GM21360 (cell line): ENCODE measurements around the gene MAMDC2.

Experiments
- ATAC-seq: cut with Tn5 transposase; IDR thresholded peaks from one replicate; pipeline ENCODE4 v1.9.1; 2021; ENCODE audit warnings: mild to moderate bottlenecking, moderate library complexity; ENCODE audit not compliant: unreplicated experiment

Gene MAMDC2

DNA sequence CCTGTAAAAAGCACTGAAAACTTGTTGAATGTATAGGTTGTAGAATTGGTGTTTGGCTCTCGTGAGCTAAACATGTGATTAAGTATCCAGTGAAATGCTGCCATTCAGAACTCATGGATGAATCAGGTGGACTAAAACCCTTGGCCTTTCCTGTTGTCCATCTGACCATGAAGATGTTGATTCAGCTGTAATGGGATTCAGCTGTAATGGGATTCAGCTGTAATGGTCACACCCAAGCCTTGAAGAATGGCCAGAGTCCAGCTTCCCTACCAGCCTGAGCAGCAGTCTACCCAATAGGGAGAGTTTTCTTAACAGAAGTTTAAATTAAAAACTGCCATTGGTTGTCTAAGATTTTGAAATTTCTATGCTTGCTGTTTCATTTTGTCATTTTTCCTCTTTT lies 18.1 kb downstream of the MAMDC2 start:
- ATAC-seq, result no peak

DNA sequence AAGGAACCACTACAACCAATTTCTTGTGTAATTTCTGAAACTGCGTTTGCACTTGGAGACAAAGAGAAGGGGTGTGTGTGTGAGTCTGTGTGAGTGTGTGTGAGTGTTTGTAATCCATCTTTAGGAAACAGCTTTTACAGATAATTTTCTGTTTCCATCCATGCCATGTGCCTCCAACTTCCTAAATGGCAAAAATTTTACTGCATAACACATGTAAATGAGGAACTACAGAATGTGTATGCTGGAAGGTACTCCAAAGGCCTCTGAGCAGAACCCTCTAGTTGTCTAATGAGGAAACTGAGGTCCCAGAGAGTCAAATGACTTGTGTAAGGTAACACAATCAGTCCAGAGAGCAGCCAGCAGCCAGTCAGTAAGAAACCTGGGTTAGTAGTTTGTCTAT lies 20.8 kb downstream of the MAMDC2 start:
- ATAC-seq, result no peak

DNA sequence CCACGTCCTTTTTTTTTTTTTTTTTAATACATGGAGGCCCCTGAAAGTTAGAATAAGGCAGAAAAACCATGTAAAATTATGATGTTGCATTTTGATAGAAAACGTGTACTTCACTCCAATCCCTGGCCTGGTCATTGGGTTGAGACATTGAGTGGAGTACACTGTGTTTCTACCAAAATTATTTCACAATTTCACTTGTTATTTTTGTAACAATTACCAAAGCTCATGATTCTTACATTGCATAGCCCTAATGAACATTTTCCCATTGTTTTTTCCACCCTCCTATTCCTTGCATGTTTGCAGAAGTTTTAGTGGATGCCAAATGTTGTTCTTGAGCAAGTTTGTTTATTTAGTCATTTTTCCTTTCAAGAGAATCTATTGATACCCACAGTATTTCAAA lies 21.9 kb downstream of the MAMDC2 start:
- ATAC-seq, result no peak

DNA sequence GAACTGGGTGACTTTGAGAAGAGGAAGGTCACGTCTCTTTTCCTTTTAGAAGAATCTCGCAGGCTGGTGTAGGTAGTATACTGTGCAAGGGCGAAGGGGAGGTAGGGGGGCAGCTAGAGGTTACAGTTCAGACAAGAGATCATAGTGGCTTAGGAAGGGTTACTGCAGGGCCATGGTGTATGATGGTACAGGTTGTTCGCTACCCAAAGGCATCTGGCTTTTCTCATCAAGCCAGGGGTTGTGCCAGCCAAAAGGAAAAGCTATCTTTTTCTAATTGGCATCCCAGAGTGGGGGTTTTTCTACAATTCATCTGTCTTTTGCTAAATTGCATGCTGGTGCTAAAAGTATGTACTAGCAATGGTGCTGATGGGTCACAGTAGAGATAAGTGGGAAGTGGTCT lies 22.8 kb downstream of the MAMDC2 start:
- no peak for ATAC-seq

DNA sequence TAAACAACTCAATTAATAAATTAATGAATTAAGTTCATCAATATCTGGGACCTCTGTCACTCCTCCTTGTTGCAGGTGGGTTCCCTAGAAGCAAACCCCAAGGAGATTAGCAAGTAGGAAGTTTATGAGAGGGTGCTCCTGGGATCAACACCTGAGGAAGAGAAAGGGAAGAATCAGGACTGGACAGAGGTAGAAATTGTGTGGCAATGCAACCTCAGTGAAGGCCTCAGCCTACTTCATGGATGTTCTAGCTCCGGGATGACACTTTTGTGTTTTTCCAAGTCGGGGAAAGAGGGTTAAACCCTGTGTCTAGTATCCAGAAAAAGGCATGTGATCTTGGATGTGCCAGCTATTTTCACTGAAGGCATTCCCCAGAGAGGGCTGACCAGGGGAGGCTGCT lies 23.2 kb downstream of the MAMDC2 start:
- no peak for ATAC-seq

DNA sequence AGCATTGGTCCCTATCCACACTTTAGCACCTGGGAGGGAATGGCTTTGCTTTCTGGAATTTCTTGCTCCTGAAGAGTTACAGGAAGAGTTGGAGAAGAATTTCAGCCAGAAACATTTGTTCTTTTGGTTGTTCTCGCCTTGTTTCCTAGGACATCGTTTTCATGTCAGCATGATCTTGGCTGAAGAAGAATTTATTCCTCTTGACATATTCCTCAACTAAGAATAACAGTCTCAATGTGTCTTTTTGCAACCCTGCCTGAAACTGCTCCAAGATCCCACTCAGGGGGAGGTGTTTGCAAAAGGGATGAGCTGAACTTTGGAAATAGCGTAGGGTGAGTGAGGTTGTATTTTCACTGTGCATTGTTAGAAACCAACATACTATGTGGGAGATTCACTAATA lies 26.1 kb downstream of the MAMDC2 start:
- no peak for ATAC-seq

DNA sequence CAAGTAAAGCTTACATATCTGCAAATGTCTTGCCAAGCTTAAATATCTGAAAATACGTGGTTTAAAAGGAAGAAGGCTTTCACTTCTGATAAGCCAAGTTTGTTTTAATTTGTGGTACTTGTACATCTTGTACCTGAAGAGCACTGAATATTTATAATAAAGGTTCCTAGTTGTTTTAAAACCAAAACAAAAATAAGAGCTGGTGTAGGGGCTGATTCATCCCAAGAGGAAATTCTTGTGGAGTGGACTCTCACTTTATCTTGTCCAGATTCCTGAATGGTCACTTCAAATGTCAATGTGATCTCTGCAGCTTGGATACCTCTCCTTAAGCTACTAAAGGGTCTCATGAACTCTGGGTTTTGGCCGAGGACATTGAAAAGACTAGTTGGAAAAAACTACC lies 29.5 kb downstream of the MAMDC2 start:
- no peak for ATAC-seq

DNA sequence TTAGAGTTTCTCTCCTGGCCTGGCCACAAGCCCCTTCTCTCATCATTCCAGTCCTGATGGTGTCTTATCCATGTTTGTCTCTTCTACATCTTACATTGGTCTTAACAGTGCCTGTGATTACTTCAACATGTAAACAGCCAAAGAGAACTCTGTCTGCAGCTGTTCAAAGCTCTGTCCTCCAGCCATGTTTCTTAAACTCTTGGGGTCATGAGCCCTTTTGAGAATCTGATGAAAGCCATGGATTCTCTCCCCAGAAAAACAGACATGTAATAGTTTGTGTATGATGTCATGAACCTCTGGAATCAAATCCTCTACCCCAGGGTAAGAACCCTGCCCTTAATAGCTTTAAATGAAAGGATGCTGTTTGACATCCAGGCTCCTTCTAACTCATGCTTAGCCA lies 30.1 kb downstream of the MAMDC2 start:
- ATAC-seq, result no peak

DNA sequence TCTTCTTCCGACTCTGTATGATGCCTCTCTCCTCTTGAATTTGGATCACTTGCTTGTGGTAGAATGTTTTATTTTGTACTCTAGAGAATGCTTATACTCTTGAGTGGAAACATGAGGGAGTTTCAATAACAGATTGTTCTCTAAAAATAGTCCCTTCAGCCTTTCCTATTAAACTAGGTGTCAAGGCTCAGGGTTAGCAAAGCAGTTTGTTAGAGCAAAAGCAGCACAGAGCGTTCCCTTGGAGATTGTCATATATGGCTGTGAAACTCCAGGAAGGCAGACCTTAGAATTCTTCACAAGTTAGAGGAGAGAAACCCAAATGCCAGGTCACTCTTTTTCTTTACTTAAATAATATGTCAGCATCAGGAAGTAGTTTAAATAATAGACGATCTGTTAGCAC lies 33.0 kb downstream of the MAMDC2 start:
- ATAC-seq, result no peak

DNA sequence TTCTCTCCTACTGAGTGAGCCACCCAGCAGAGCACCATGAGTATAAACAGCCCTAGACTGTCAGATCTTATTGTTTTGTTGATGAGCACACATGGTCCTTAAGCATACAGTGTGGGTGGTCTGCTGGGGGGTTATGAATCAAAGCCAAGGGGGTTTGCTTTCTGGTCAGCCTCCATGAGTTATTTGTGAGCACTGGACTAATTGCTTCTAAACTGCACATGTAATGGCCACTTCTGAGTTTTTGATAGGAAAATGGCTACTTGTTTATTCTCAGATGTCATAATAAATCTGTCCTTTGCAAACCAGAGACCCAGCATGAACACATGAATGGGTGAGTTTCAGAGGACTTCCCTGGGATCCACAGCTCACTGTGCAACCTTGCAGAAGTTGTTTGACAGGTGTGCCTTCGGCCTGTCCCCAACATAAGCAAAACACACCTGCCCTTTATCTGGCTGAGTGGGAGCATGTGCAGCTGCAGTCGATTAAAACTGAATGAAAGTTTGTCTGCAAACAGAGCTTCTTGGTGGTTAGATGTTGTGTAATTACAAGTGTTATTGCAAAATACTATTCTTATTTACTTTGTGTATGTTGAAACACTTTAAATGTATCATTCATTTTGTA lies 35.9 kb downstream of the MAMDC2 start:
- no peak for ATAC-seq

DNA sequence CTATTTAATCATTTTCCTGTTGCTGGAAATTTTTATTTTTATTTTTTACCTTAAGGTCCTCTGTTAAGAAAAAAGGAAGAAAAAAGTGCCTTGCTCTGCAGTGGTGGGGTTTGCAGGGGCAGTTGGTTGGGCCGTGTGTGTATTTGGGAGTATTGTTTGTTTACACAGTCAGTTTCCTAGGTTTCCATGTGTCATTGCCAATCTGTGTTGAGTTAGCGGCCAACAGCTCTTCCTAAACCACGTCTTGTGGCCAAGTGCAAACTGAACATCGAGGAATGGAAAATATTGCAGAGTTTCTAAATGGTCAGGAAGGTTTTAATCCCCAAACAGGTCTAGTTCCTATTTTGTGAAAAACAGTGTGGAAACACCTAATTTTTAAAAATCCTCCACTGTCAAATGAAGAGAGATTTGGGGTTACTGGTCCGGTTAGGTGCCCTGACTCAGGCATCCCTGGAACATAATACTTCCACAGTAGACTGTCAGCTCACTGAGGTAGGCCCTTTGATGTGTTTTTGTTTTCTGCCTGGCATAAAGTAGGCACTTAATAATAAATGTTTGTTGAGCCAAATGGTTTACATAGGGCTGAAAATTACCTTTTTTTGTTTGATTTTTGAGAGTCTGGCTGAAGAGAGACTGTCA lies 37.0 kb downstream of the MAMDC2 start:
- ATAC-seq, result no peak

DNA sequence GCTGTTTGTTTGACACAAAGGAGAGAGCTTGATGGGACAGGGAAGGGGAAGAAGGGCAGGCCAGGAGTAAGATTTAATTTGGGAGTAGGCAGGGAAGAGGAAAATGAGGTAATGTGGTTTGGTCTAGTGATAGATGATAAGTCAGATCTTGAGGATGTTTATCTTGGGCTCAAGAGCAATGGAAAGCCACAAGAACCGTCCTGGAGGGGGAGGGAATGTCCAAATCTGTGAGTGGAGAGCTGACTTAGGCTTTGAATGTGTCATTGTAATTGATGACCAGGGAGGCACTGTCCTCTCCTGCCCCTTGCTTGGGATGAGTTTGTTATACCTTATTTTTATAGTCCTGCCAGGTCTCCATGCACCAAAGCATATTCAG lies 37.5 kb downstream of the MAMDC2 start:
- no peak for ATAC-seq

DNA sequence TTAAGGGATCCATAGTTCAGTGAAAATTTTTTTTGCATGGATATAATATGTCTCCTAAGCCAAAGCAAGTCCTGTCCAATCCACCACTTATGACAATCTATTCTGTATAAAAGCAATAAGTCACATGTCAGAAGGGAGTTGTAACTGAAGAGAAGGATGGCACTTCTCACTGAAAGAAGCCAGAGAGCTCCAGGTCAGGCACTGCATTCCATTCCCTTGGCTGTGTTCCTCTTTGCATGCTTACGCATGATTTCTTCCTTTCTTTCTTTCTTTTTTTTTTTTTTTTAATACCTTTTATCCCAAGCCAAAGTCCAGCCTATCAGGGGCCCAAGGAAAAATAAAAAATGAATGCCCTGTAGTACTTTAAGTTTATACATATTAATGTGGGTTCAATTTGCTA lies 39.8 kb downstream of the MAMDC2 start:
- no peak for ATAC-seq

DNA sequence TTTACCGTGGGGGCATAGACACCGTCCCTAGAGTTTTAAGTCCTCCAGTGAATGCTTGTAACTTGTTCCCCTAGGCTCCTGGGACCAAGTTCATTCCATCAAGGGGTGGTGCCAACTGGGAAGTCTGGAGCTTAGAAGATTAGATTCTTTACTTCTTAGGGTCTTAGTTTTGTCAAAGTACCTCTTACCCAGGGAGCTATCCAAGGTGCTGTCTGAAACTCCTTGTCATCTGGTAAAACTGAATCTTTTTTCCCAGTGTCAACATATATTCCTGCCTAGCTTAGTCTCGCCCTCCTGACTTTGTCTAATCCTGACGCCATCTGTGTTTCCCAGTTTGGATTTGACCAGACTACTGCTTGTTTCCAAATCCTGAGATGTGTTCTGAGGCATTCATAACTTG lies 41.6 kb downstream of the MAMDC2 start:
- no peak for ATAC-seq

DNA sequence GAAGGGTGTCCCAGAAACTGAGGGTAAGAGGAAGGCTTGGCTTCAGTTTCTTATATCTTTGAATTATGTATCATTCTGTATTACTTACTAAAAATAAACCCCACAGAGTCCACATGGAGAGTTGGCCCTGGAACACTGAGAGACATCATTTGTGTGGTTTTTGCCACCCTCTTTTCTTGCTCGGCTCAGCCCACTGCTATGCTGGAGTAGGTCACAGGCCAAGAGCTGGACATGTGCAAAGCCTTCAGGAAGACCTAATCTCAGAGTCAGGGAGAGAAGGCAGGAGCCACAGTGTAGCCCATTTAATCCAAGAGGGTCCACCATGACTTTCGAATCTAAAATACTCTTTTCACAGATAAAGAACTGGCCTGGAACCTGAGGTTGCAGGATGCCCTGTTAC lies 47.5 kb downstream of the MAMDC2 start:
- ATAC-seq, result no peak

DNA sequence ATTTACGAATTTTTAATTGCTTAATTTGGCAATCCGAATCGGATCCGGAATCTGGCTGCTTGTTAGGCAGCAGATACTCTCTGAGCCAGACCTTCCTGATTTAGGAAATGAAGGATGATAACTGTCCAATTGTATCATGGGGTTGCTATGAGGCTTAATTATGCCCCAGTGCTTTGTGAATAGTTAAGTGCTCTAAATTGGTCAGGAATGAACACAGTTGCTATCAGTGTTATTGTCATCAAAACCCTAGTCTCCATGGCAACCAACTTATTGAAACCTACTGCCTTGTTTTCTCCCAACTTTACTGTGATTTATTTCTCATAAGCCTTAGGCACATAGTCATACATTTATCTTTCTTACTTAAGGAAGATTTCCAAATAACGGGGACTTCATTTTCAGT lies 47.9 kb downstream of the MAMDC2 start:
- ATAC-seq, result no peak

DNA sequence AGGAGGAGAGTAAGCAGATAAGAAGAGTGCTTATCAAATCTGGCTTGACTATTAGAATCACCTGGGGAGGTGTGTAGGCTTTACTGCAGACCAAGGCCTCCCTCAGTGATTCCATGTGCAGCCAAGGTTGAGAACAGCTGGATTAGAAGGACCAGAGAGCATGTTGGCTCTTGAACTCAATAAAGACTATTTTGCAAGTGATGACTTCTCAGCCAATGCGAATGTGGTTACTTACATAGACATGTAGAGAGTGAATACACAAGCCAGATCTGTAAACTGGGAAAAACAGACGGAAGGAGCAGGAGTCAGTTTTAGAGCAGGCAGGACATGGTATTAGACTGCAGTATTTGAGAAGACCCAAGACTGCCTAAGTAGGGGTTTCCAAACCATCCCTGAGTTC lies 48.5 kb downstream of the MAMDC2 start:
- no peak for ATAC-seq

DNA sequence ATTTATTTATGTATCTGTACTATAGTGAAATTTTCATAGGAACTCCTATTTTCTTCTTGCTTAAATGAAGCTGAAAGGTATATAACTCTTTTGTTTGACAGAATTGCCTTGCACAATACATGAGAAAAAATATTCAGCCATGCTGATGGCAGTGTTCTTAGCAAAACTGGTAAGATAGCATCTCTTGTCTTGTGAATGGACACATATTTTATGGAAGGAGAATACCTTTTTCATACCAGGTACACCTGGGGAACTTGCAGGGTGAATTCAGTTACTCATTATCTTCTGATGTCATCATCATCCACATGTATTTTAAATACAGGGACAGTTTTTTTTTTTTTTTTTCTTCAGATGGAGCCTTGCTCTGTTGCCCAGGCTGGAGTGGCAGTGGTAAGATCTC lies 49.4 kb downstream of the MAMDC2 start:
- ATAC-seq, result no peak

DNA sequence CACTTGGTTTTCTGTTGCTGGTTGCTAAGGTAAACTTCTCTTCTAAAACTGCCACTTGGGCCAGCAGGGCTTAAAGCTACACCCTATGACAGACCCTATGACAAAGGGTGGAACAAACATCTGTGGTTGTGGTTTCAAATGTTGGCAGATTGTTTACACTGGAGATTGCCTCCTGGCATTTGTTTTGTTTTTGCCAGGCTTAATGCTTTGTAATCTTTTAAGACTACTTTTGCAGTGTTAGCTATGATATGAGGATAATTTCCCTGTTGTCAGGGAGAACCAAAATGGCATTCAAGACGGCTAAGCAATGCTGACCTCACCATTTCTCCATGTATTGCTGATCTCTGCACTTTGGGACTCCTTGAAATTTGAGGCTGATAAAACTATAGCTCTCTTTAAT lies 50.3 kb downstream of the MAMDC2 start:
- no peak for ATAC-seq

DNA sequence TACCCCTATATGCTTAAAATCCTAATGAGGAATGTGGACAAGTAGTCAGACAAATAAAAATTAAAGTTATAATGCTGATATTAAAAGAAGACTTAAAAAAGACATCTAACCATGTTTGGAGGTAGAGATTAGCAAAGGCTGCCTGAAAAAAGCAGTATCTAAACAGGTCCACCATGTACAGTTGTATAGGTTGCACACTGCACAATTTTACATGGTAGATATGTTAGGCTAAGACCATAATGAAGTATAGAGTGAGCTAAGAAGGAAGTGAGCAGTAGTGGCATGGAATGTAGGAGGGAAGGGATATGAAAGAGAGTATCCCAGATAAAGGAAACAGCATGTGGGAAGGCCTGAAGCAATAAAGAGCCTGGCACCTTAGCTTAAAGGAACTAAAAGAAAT lies 51.1 kb downstream of the MAMDC2 start:
- no peak for ATAC-seq

DNA sequence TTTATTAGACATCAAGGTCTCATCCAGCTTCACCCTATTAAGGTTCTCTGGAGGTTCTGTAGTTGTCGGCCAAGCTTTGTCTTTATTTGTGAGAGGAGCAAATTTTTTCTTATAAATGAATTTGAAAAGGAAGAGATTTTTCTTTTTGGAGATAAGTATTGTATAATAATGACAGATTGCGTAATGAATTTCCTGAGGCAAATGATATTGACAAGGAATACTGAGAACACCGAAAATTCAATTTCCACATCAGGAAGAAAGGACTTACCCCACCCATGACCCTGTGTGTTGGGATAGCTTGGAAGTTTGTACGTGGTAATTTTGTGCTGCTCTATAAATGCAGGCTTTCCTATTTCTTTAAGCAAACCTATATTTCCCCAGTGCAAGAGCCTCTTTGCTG lies 53.5 kb downstream of the MAMDC2 start:
- no peak for ATAC-seq

DNA sequence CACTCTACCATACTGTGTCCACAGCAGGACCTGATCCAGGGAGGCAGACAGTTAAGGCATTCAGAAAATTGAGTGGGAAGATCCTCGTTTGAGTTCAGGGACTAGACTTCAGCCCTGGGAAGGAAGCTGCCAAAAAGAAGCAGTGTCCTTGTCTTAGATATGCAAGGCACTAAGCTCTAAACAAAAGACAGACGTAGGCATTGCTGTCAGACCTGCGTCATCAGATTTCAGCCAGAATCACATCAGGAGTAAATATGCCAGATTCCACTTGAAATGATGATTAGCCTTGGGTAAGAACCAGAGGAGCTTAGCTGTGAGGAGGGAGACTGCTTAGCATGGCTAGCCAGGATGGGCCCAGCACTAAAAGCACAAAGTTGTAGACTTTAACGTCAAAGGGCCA lies 56.7 kb downstream of the MAMDC2 start:
- no peak for ATAC-seq

DNA sequence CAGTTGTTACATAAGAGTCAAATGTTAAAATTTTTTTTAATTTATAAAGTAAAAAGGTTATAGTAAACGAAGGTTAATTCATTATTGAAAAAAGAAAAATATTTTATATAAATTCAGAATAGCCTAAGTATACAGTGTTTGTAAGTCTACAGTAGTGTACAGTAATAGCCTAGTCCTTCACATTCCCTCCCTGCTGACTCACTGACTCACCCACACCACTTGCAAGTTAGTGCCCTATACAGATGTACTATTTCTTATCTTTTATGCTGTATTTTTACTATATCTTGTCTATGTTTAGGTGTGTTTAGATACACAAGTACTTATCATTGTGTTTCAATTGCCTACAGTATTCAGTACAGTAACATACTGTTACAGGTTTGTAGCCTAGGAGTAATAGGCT lies 57.6 kb downstream of the MAMDC2 start:
- ATAC-seq, result no peak
